DND-41 (cell line): ENCODE results near the gene KLF11.

Experiments
- EZH2 ChIP-seq: IDR thresholded peaks from 3 replicates; pipeline ENCODE4 v1.6.1; 2012; ENCODE audit warnings: borderline replicate concordance, low read depth, mild to moderate bottlenecking, moderate library complexity, low read length, inconsistent platforms; ENCODE audit not compliant: severe bottlenecking
- TF ChIP-seq, protein P1 (sequence below): IDR thresholded peaks from 2 replicates; pipeline ENCODE4 v1.5.1; 2012; ENCODE audit warnings: borderline replicate concordance, low read length, moderate library complexity, mild to moderate bottlenecking; ENCODE audit not compliant: poor library complexity, severe bottlenecking; ENCODE audit errors: extremely low read depth

DNA sequence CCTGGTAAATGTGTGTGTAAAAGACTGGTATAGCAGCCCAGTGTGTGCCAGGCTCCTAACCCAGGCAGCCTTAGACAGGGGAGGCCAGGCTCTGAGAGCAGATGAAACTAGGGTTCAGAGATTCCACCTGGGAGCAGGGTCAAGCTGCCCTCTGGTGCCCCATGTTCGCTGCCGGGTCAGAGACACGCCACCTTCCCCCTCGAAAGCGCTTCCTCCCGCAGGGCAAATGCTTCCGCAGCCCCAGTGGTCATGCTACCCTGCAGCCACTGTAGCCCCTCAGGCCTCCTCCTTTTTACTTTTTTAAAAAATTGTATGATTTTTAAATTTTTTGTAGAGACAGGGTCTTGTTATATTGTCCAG lies 10.6 kb upstream of the KLF11 start:
- TF ChIP-seq, protein P1, sequence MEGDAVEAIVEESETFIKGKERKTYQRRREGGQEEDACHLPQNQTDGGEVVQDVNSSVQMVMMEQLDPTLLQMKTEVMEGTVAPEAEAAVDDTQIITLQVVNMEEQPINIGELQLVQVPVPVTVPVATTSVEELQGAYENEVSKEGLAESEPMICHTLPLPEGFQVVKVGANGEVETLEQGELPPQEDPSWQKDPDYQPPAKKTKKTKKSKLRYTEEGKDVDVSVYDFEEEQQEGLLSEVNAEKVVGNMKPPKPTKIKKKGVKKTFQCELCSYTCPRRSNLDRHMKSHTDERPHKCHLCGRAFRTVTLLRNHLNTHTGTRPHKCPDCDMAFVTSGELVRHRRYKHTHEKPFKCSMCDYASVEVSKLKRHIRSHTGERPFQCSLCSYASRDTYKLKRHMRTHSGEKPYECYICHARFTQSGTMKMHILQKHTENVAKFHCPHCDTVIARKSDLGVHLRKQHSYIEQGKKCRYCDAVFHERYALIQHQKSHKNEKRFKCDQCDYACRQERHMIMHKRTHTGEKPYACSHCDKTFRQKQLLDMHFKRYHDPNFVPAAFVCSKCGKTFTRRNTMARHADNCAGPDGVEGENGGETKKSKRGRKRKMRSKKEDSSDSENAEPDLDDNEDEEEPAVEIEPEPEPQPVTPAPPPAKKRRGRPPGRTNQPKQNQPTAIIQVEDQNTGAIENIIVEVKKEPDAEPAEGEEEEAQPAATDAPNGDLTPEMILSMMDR: no peak
- no peak for TF ChIP-seq EZH2
